ENCODE results near the gene ATP4B. TPM values are rescaled to one million over a fixed set of nuclear protein-coding genes. Genes with fewer than 3 reads are reported as not detected.

Gene ATP4B
- total RNA-seq, 4 donors from 2014 or later, result not detected

DNA sequence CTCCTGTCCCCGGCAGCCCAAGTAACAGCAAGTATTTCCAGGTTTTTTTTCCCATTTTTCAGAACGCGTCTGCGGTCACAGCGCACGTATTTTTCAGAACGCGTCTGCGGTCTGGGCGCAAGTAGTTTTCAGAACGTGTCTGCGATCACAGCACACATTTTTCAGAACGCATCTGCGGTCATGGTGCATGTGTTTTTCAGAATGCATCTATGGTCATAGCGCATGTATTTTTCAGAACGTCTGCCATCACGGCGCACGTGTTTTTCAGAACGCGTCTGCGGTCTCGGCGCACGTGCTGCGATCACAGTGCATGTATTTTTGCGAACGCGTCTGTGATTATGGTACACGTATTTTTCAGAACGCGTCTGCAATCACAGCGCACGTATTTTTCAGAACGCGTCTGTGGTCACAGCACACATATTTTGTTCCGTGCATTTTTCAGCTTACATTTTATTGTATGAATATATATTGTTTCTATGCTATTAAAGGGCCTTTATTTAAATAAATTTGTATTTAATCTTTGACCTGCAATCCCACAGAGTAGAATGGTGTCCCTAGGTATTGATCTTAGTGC, 19.7 kb downstream of the ATP4B start:
- TF ChIP-seq EP300 (IDR thresholded peaks at IDR 0.05), result no peak
- no peak for TF ChIP-seq POLR2A (IDR thresholded peaks at IDR 0.05)
- no peak for TF ChIP-seq POLR2AphosphoS5 (IDR thresholded peaks at IDR 0.05)
- no peak for TF ChIP-seq CTCF (IDR thresholded peaks at IDR 0.05)
- H3K27me3 ChIP-seq, result no peaks in the 10 kb centered on the region
- H3K4me1 ChIP-seq, result no peaks in the 10 kb centered on the region
- no peak overlapping the region for H3K4me3 ChIP-seq
- H3K9me3 ChIP-seq, result peaks cover 10% of the 10 kb centered on the region
- DNase-seq (ENCODE audit: low spot score in 2 of 2), result peak in 1 of 2 donors; percentile 56
- H3K27ac ChIP-seq, result no peak overlapping the region
- H3K36me3 ChIP-seq, result peaks cover 85% of the 10 kb centered on the region
- WGBS, result 96% methylated on average over 37 of the region's 37 CpGs

DNA sequence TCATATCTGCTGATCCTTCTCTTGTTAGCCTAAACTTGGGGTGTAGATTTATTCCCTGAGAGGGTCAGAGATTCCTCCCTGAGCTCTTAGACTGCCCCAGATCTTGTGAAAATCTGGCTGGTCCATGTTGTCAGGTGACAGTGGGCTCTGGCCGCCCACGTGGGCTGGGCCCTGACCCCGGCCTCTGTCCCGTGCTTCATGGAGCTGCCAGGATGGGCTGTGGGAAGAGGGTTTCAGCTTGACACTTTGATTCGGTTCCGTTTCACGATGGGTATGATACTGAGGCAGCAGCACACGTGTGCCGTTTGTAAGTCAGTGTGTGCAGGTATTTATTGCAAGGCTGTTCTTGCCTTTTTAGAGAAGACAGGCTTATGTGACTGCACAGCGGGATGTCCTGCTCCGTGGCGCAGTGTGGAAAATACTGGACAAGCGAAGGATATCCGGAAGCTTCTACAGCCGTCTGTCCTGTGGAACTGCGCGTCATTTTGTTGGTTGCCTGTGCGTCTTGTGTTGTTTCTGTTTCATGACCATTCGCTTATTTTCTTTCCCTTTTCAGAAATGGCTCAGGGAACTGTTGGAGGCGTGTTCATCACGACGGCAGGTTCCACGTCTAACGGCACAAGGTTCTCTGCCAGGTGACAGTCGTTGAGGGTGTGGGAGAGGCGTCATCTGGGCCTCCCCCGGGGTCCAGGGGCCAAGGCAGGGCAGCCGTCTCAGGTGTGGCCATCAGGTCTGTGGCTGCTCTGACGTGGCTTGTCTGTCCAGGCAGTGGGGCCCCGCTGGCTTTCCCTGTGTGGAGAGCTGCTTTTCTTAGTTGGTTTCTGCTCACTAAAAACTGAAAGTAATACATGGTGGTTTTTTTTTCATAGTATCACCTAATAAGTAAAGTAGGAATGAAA, 20.5 kb downstream of the ATP4B start:
- DNase-seq (ENCODE audit: low spot score in 2 of 2), result peak in 1 of 2 donors; percentile 54
- no peaks in the 10 kb centered on the region for H3K4me1 ChIP-seq

DNA sequence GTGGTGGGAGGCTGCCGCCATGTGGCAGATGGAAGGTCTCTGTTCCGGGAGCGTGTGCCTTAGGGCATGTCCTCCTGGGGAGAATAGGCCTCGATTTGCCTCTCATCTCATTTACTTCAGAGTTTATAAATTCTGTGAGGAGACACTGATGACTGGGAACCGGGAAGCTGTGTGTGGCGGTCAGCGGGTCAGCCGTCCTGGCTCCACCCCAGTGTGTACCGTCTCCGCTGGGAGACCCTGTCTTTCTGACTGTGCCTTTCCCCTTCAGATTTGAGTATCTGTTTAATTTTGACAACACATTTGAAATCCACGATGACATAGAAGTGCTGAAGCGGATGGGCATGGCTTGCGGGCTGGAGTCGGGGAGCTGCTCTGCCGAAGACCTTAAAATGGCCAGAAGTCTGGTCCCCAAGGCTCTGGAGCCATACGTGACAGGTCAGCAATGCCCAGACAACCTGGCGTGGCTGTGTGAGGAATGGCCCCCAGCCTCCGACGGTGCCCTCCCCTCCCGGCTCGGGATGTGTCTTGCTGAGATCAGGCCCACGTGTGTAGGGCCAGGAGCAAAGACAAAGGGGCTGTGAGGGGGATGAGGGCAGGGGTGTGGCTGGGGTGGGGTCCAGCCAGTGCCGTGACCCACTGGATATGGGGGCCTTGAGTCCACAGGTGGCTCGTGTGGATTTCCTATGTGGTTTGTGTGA, 21.6 kb downstream of the ATP4B start:
- peak; percentile 28 to 70 for DNase-seq (ENCODE audit: low spot score in 2 of 2)
- 93% methylated on average over 18 of the region's 24 CpGs for WGBS
- no peak overlapping the region for H3K4me3 ChIP-seq
- peaks cover 4% of the 10 kb centered on the region for H3K9me3 ChIP-seq
- no peaks in the 10 kb centered on the region for H3K4me1 ChIP-seq
- no peak for TF ChIP-seq EP300 (IDR thresholded peaks at IDR 0.05)
- TF ChIP-seq POLR2A (IDR thresholded peaks at IDR 0.05), result no peak
- TF ChIP-seq POLR2AphosphoS5 (IDR thresholded peaks at IDR 0.05), result no peak
- H3K36me3 ChIP-seq, result peaks cover 96% of the 10 kb centered on the region
- no peaks in the 10 kb centered on the region for H3K27me3 ChIP-seq
- no peak overlapping the region for H3K27ac ChIP-seq

More for the DNA sequence above, 20.5 kb downstream of the ATP4B start:
- Histone ChIP-seq H3K9me3 (peaks cover 10% of the 10 kb centered on the region), H3K27ac (no peak overlapping the region), H3K36me3 (peaks cover 93% of the 10 kb centered on the region), H3K4me3 (no peak overlapping the region), H3K27me3 (no peaks in the 10 kb centered on the region)
- TF ChIP-seq EP300 (IDR thresholded peaks at IDR 0.05), result no peak
- TF ChIP-seq CTCF (IDR thresholded peaks at IDR 0.05), result no peak
- TF ChIP-seq POLR2AphosphoS5 (IDR thresholded peaks at IDR 0.05), result no peak
- TF ChIP-seq POLR2A (IDR thresholded peaks at IDR 0.05), result no peak
- 95% methylated on average over 26 of the region's 30 CpGs for WGBS

DNA sequence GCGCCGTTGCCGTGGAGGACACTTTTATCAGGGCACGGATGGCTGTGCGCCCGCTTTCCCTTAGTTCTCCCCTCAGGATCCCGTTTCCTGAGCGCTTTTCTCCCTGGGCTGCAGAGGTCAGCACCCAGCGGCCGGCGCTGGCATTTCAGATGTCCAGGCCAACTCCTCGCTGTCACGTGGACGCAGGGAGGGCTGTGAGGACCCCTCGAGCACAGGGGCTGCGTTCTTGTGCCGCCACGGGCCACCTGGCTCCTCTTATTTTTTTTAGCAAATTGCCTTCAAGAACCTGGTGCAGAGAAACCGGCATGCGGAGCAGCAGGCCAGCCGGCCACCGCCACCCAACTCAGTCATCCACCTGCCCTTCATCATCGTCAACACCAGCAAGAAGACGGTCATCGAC, 22.3 kb downstream of the ATP4B start:
- peaks cover 3% of the 10 kb centered on the region for H3K9me3 ChIP-seq
- H3K27me3 ChIP-seq, result no peaks in the 10 kb centered on the region
- peaks cover 95% of the 10 kb centered on the region for H3K36me3 ChIP-seq
- H3K27ac ChIP-seq, result no peak overlapping the region
- WGBS, result 94% methylated on average over 25 of the region's 25 CpGs
- DNase-seq (ENCODE audit: low spot score in 2 of 2), result peak; percentile 32 to 47
- H3K4me1 ChIP-seq, result no peaks in the 10 kb centered on the region
- TF ChIP-seq POLR2AphosphoS5 (IDR thresholded peaks at IDR 0.05), result no peak
- no peak for TF ChIP-seq EP300 (IDR thresholded peaks at IDR 0.05)
- TF ChIP-seq POLR2A (IDR thresholded peaks at IDR 0.05), result no peak
- no peak for TF ChIP-seq CTCF (IDR thresholded peaks at IDR 0.05)
- no peak overlapping the region for H3K4me3 ChIP-seq

DNA sequence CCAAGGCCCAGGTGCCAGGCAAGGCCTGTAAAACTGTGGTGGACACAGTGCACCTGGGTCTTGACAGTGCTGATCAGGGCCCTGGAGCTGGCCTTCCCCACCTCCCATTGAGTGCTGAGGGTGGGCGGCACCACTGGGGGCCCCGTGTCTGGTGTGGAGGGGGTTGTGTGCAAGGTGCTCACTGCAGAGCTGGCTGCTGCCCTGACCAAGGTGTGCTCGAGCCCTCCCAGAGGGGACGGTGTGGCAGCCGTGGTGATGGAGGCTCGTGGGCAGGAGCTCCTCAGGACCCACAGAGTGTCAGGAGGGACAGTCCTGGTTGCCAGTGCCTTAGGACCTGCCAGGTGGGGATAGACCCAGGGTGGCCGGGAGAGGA, 23.0 kb downstream of the ATP4B start:
- Histone ChIP-seq H3K4me3 (no peak overlapping the region), H3K27ac (no peak overlapping the region), H3K27me3 (no peaks in the 10 kb centered on the region), H3K36me3 (peaks cover 89% of the 10 kb centered on the region), H3K4me1 (no peaks in the 10 kb centered on the region), H3K9me3 (no peaks in the 10 kb centered on the region)
- DNase-seq (ENCODE audit: low spot score in 2 of 2), result peak; percentile 22 to 41
- WGBS, result 91% methylated on average over 7 of the region's 7 CpGs
- TF ChIP-seq CTCF (IDR thresholded peaks at IDR 0.05), result no peak
- TF ChIP-seq POLR2A (IDR thresholded peaks at IDR 0.05), result no peak
- TF ChIP-seq POLR2AphosphoS5 (IDR thresholded peaks at IDR 0.05), result no peak
- no peak for TF ChIP-seq EP300 (IDR thresholded peaks at IDR 0.05)
